Measurements from ENCODE around the gene PTPN23. TPM values are rescaled to one million over a fixed set of nuclear protein-coding genes. Genes with fewer than 3 reads are reported as not detected.

The PTPN23 gene
- total RNA-seq, 3 donors from 2014 or later (not counting 1 experiment from before 2014, with no cell fraction given), result 49.3 to 73.6 (median 52.0) TPM

GRCh38 chr3:47394140-47394870 lies 13.5 kb downstream of the PTPN23 start:
- Mint-ChIP-seq H3K27ac (peak overlapping the region in 1 of 2 donors; percentile 71), H3K27me3 (ENCODE audit: low read depth in 2 of 2) (no peaks in the 10 kb centered on the region), H3K4me1 (peaks cover 20 to 49% of the 10 kb centered on the region in 2 donors), H3K36me3 (no peaks in the 10 kb centered on the region), H3K9me3 (no peaks in the 10 kb centered on the region), H3K4me3 (no peak overlapping the region)
- 95% methylated on average over 8 of the region's 8 CpGs for WGBS (ENCODE audit: insufficient coverage)
- no peaks in the 10 kb centered on the region for H3K4me1 ChIP-seq (ENCODE audit: control insufficient read depth, insufficient read depth, low read length)
- no peaks in the 10 kb centered on the region for H3K27me3 ChIP-seq (ENCODE audit: control insufficient read depth, insufficient read depth, low read length)
- ATAC-seq (no peak), DNase-seq (no peak)
- H3K4me3 ChIP-seq (ENCODE audit: low read length), result no peak overlapping the region
- no peaks in the 10 kb centered on the region for H3K9me3 ChIP-seq (ENCODE audit: control insufficient read depth, insufficient read depth, low read length)
- H3K27ac ChIP-seq (ENCODE audit: low read length), result no peak overlapping the region
- peaks cover 12% of the 10 kb centered on the region for H3K36me3 ChIP-seq (ENCODE audit: control insufficient read depth, insufficient read depth, low read length)
- TF ChIP-seq, protein P1, sequence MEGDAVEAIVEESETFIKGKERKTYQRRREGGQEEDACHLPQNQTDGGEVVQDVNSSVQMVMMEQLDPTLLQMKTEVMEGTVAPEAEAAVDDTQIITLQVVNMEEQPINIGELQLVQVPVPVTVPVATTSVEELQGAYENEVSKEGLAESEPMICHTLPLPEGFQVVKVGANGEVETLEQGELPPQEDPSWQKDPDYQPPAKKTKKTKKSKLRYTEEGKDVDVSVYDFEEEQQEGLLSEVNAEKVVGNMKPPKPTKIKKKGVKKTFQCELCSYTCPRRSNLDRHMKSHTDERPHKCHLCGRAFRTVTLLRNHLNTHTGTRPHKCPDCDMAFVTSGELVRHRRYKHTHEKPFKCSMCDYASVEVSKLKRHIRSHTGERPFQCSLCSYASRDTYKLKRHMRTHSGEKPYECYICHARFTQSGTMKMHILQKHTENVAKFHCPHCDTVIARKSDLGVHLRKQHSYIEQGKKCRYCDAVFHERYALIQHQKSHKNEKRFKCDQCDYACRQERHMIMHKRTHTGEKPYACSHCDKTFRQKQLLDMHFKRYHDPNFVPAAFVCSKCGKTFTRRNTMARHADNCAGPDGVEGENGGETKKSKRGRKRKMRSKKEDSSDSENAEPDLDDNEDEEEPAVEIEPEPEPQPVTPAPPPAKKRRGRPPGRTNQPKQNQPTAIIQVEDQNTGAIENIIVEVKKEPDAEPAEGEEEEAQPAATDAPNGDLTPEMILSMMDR (IDR thresholded peaks at IDR 0.05), result no peak
- intact Hi-C loops (cut with micrococcal nuclease), result no loop called here

DNA sequence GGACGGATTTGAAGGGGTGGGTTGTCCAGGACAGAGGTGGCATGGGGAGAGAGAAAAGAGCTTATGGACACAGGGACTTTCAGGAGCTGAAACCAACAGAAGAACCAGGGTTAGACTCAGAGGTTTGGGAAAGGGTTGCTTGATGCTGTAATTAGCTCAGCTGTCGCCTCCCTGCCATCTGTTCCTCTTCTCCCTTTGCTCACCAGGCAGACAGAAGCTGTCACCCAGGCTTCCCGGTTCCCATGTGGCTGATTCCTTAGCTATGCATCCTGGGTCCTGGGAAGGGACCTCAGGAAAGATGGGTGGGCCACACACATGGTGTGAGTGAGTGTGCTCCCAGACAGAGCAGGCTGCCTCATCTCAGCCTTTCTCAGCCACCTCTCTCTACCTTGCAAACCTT lies 14.1 kb downstream of the PTPN23 start:
- Histone ChIP-seq H3K4me3 (ENCODE audit: low read length) (no peak overlapping the region), H3K36me3 (ENCODE audit: control insufficient read depth, insufficient read depth, low read length) (peaks cover 11% of the 10 kb centered on the region), H3K27ac (ENCODE audit: low read length) (no peak overlapping the region), H3K27me3 (ENCODE audit: control insufficient read depth, insufficient read depth, low read length) (no peaks in the 10 kb centered on the region), H3K4me1 (ENCODE audit: control insufficient read depth, insufficient read depth, low read length) (no peaks in the 10 kb centered on the region), H3K9me3 (ENCODE audit: control insufficient read depth, insufficient read depth, low read length) (no peaks in the 10 kb centered on the region)
- DNase-seq (no peak), ATAC-seq (no peak)
- Mint-ChIP-seq H3K4me1 (peaks cover 20 to 55% of the 10 kb centered on the region in 2 donors), H3K4me3 (no peak overlapping the region), H3K27ac (peak overlapping the region in 1 of 2 donors; percentile 71), H3K27me3 (ENCODE audit: low read depth in 2 of 2) (no peaks in the 10 kb centered on the region), H3K36me3 (no peaks in the 10 kb centered on the region), H3K9me3 (no peaks in the 10 kb centered on the region)
- 95% methylated on average over 3 of the region's 3 CpGs for WGBS (ENCODE audit: insufficient coverage)
- intact Hi-C loops (cut with micrococcal nuclease), result no loop called here
- TF ChIP-seq, protein P1 (IDR thresholded peaks at IDR 0.05), result no peak

DNA sequence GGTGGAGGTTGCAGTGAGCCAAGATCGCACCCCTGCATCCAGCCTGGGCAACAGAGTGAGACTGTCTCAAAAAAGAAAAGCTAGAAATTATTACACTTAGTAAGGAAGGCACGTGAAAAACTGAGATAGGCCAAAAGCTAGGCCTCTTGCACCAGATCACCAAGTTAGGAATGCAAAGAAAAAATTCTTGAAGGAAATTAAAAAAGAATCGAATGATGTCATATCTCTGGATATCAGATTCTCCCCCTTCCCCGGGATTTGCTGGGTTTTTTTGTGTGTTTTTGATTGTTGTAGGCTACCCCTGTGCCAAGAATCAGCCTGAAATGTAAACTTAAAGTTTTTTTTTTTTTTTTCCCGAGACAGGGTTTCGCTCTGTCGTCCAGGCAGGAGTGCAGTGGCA lies 17.4 kb downstream of the PTPN23 start:
- Histone ChIP-seq H3K4me3 (ENCODE audit: low read length) (no peak overlapping the region), H3K36me3 (ENCODE audit: control insufficient read depth, insufficient read depth, low read length) (peaks cover 13% of the 10 kb centered on the region), H3K9me3 (ENCODE audit: control insufficient read depth, insufficient read depth, low read length) (no peaks in the 10 kb centered on the region), H3K4me1 (ENCODE audit: control insufficient read depth, insufficient read depth, low read length) (no peaks in the 10 kb centered on the region), H3K27ac (ENCODE audit: low read length) (no peak overlapping the region), H3K27me3 (ENCODE audit: control insufficient read depth, insufficient read depth, low read length) (no peaks in the 10 kb centered on the region)
- peaks cover 26 to 49% of the 10 kb centered on the region in 2 donors for H3K4me1 Mint-ChIP-seq
- no peak overlapping the region for H3K27ac Mint-ChIP-seq
- 97% methylated on average over 7 of the region's 7 CpGs for WGBS (ENCODE audit: insufficient coverage)
- H3K36me3 Mint-ChIP-seq, result no peaks in the 10 kb centered on the region
- H3K4me3 Mint-ChIP-seq, result no peak overlapping the region
- TF ChIP-seq, protein P1 (IDR thresholded peaks at IDR 0.05), result no peak
- DNase-seq, result no peak
- ATAC-seq, result no peak
- intact Hi-C loops (cut with micrococcal nuclease), result no loop called here
- H3K9me3 Mint-ChIP-seq, result no peaks in the 10 kb centered on the region
- H3K27me3 Mint-ChIP-seq (ENCODE audit: low read depth in 2 of 2), result no peaks in the 10 kb centered on the region

GRCh38 chr3:47399016-47399415 lies 18.2 kb downstream of the PTPN23 start:
- Histone ChIP-seq H3K36me3 (ENCODE audit: control insufficient read depth, insufficient read depth, low read length) (peaks cover 13% of the 10 kb centered on the region), H3K27me3 (ENCODE audit: control insufficient read depth, insufficient read depth, low read length) (no peaks in the 10 kb centered on the region), H3K4me3 (ENCODE audit: low read length) (no peak overlapping the region), H3K4me1 (ENCODE audit: control insufficient read depth, insufficient read depth, low read length) (no peaks in the 10 kb centered on the region), H3K27ac (ENCODE audit: low read length) (no peak overlapping the region), H3K9me3 (ENCODE audit: control insufficient read depth, insufficient read depth, low read length) (no peaks in the 10 kb centered on the region)
- Mint-ChIP-seq H3K9me3 (no peaks in the 10 kb centered on the region), H3K36me3 (no peaks in the 10 kb centered on the region), H3K27ac (no peak overlapping the region), H3K27me3 (ENCODE audit: low read depth in 2 of 2) (no peaks in the 10 kb centered on the region), H3K4me1 (peaks cover 23 to 46% of the 10 kb centered on the region in 2 donors), H3K4me3 (no peak overlapping the region)
- DNase-seq (no peak), ATAC-seq (no peak)
- intact Hi-C loops (cut with micrococcal nuclease), result no loop called here
- WGBS (ENCODE audit: insufficient coverage), result 100% methylated on average over 1 of the region's 1 CpG
- TF ChIP-seq, protein P1 (IDR thresholded peaks at IDR 0.05), result no peak

Data from natural killer cell (primary cell).